Measurements from ENCODE around the gene EPHB6.

GRCh38 chr7:142910481-142910880 is 55.6 kb downstream of the EPHB6 start:
- TF ChIP-seq CTCF (IDR thresholded peaks at IDR 0.05) (no peak), POLR2A (IDR thresholded peaks at IDR 0.05) (no peak), POLR2AphosphoS5 (IDR thresholded peaks at IDR 0.05) (no peak)

Measured in breast epithelium (tissue), 3 donors.